B cell (primary cell): ENCODE results near the gene PCDH15. TPM values are rescaled to one million over a fixed set of nuclear protein-coding genes. Genes with fewer than 3 reads are reported as not detected.

Experiments used
- ATAC-seq: fragments of 200-7000 bp; cut with Tn5 transposase; one replicate; pipeline ENCODE4 v1.10.0; 2021; ENCODE audit warnings: low read depth, mild to moderate bottlenecking, moderate number of reproducible peaks, moderate library complexity
- CTCF ChIA-PET: fragments of 350-600 bp; sonication (Branson Sonifier 250); formaldehyde crosslinking; loops from one replicate; lab custom pipeline; 2021; ENCODE audit warnings: antibody characterized with exemption, inconsistent platforms; lab: Charles Lee
- POLR2A ChIA-PET: fragments of 350-600 bp; sonication (Branson Sonifier 250); formaldehyde crosslinking; loops from one replicate; lab custom pipeline; 2021; ENCODE audit warnings: antibody characterized with exemption; lab: Charles Lee
- DNase-seq: peaks from one replicate; pipeline ENCODE4 v3.0.0; 2013
- H2AFZ ChIP-seq: 2 replicates; pipeline ENCODE4 v1.6.1; 2012; ENCODE audit warnings: mild to moderate bottlenecking, low read depth, low read length; ENCODE audit not compliant: insufficient read depth, poor library complexity, severe bottlenecking
- H3K27ac ChIP-seq, 2 donors: 1 replicate in 1 of 2; 2 replicates in 1 of 2; pipeline ENCODE4 v1.5.1; 2012 to 2013; ENCODE audit warnings: low read length in 2 of 2, mild to moderate bottlenecking in 2 of 2, moderate library complexity in 1 of 2
- H3K27me3 ChIP-seq, 4 experiments: fragments of 200-600 bp in 1 of 4; sonication (generic) in 1 of 4; replicated peaks in 1 of 4; 1 replicate in 2 of 4; 2 replicates in 2 of 4; pipeline versions ENCODE4 v1.6.1 to v1.7.0; 2013 to 2016; ENCODE audit warnings: low read length in 3 of 4, mild to moderate bottlenecking in 2 of 4, mixed read lengths in 1 of 4, moderate library complexity in 1 of 4; ENCODE audit not compliant: insufficient read depth in 4 of 4, control insufficient read depth in 3 of 4; ENCODE audit errors: control extremely low read depth in 1 of 4
- H3K36me3 ChIP-seq, 2 experiments: replicated peaks in 1 of 2; 1 replicate in 1 of 2; 2 replicates in 1 of 2; pipeline versions ENCODE4 v1.6.1 to v1.7.1; 2013; ENCODE audit warnings: low read length in 1 of 2; ENCODE audit not compliant: insufficient read depth in 2 of 2, control insufficient read depth in 1 of 2; ENCODE audit errors: control extremely low read depth in 1 of 2, extremely low read depth in 1 of 2
- H3K4me1 ChIP-seq, 2 donors: fragments of 200-600 bp in 1 of 2; sonication (generic) in 1 of 2; 1 replicate in 1 of 2; 2 replicates in 1 of 2; pipeline versions ENCODE4 v1.5.1 to v1.6.1; 2013 to 2017; ENCODE audit warnings: low read length in 2 of 2; ENCODE audit not compliant: control insufficient read depth in 2 of 2, insufficient read depth in 2 of 2
- H3K4me2 ChIP-seq: replicated peaks from 2 replicates; pipeline ENCODE3; 2012; ENCODE audit warnings: mild to moderate bottlenecking, low read depth, low read length; ENCODE audit not compliant: poor library complexity, severe bottlenecking
- H3K4me3 ChIP-seq, 5 experiments: fragments of 200-600 bp in 1 of 5; sonication (generic) in 1 of 5; 1 replicate in 3 of 5; 2 replicates in 2 of 5; pipeline versions ENCODE4 v1.5.1 to v1.7.0; 2011 to 2016; ENCODE audit warnings: low read length in 4 of 5, mild to moderate bottlenecking in 4 of 5, low read depth in 2 of 5, control low read depth in 1 of 5, moderate library complexity in 1 of 5; ENCODE audit not compliant: insufficient read depth in 1 of 5; ENCODE audit errors: control extremely low read depth in 1 of 5, extremely low read depth in 1 of 5
- H3K79me2 ChIP-seq: fragments of 200-600 bp; sonication (generic); one replicate; pipeline ENCODE4 v1.6.0; 2016; ENCODE audit warnings: low read length; ENCODE audit not compliant: control insufficient read depth, insufficient read depth
- H3K9ac ChIP-seq: fragments of 200-600 bp; sonication (generic); 2 replicates; pipeline ENCODE4 v1.6.1; 2017; ENCODE audit warnings: mild to moderate bottlenecking, low read length, moderate library complexity
- H3K9me3 ChIP-seq, 3 donors: one replicate each; pipeline versions ENCODE4 v1.6.1 to v1.7.1; 2013; ENCODE audit warnings: low read length in 2 of 3; ENCODE audit not compliant: control insufficient read depth in 2 of 3, insufficient read depth in 1 of 3; ENCODE audit errors: control extremely low read depth in 1 of 3
- H4K20me1 ChIP-seq: 2 replicates; pipeline ENCODE4 v1.6.0; 2012; ENCODE audit warnings: mild to moderate bottlenecking, low read length; ENCODE audit not compliant: insufficient read depth, control insufficient read depth, poor library complexity, severe bottlenecking
- H3K27ac Mint-ChIP-seq: one replicate; pipeline ENCODE4 v1.8.0; 2021; ENCODE audit warnings: mixed read lengths
- H3K27me3 Mint-ChIP-seq: one replicate; pipeline ENCODE4 v1.8.0; 2021; ENCODE audit warnings: mixed read lengths
- H3K4me1 Mint-ChIP-seq: one replicate; pipeline ENCODE4 v1.8.0; 2021; ENCODE audit warnings: mixed read lengths
- H3K4me3 Mint-ChIP-seq: one replicate; pipeline ENCODE4 v1.8.0; 2021; ENCODE audit warnings: mixed read lengths
- H3K9me3 Mint-ChIP-seq: one replicate; pipeline ENCODE4 v1.8.0; 2022; ENCODE audit warnings: mixed read lengths; ENCODE audit not compliant: insufficient read depth
- CTCF ChIP-seq: fragments of 200-600 bp; IDR thresholded peaks from one replicate; pipeline ENCODE4 v1.8.0; 2022; ENCODE audit warnings: antibody characterized with exemption, mild to moderate bottlenecking
- EZH2 ChIP-seq: IDR thresholded peaks from 2 replicates; pipeline ENCODE4 v1.6.1; 2012; ENCODE audit warnings: borderline replicate concordance, low read depth, mild to moderate bottlenecking, moderate library complexity, low read length; ENCODE audit not compliant: insufficient read depth, poor library complexity, severe bottlenecking
- WGBS: methylation state at CpG from one replicate; pipeline ENCODE4 v1.1.5; 2013; ENCODE audit warnings: missing lambda C conversion rate; ENCODE audit not compliant: insufficient coverage; 5-methylcytosine and 5-hydroxymethylcytosine counted together
- intact Hi-C: fragments of 100-400 bp; cut with micrococcal nuclease; formaldehyde crosslinking; loops from one replicate; pipeline ENCODE4 v1.10.0; 2022
- polyA plus RNA-seq: library from polyadenylated mRNA; depleted of rRNA; stranded (reverse); fragments of >200 nt; gene quantifications from 2 replicates; pipeline ENCODE4 v1.2.3, GENCODE V29; 2012
- total RNA-seq, 2 donors: library from RNA; stranded (reverse); fragments of 120-200 nt in 1 of 2; gene quantifications; 1 replicate in 1 of 2; 2 replicates in 1 of 2; pipeline versions ENCODE4 v1.2.3 to v1.2.4, GENCODE V29; 2013 to 2022

PCDH15 gene
- total and polyA plus RNA-seq, 2 donors (not counting 1 experiment from before 2014, with no cell fraction given) = not detected

GRCh38 chr10:54335296-54335695 is 465.7 kb downstream of the PCDH15 start:
- H3K4me1 ChIP-seq = no peaks in the 10 kb centered on the region
- no peak overlapping the region for H3K4me3 Mint-ChIP-seq
- intact Hi-C loops = no loop called here
- H2AFZ ChIP-seq = no peak overlapping the region
- H3K4me2 ChIP-seq = no peak overlapping the region
- no peak overlapping the region for H3K27ac ChIP-seq
- no peaks in the 10 kb centered on the region for H3K79me2 ChIP-seq
- H3K9me3 Mint-ChIP-seq = peaks cover 2% of the 10 kb centered on the region
- ChIA-PET POLR2A (no interaction called here), CTCF (no interaction called here)
- no peaks in the 10 kb centered on the region for H3K27me3 Mint-ChIP-seq
- ATAC-seq (no peak), DNase-seq (no peak)
- no peaks in the 10 kb centered on the region for H3K27me3 ChIP-seq
- no peaks in the 10 kb centered on the region for H3K36me3 ChIP-seq
- WGBS = no CpG with 5 or more reads among the region's 2 CpGs
- TF ChIP-seq EZH2 (no peak), CTCF (no peak)
- H3K27ac Mint-ChIP-seq = no peak overlapping the region
- no peaks in the 10 kb centered on the region for H4K20me1 ChIP-seq
- peaks cover 0 to 5% (median 0%) of the 10 kb centered on the region in 3 donors for H3K9me3 ChIP-seq
- H3K4me3 ChIP-seq = no peak overlapping the region
- H3K4me1 Mint-ChIP-seq = no peaks in the 10 kb centered on the region
- H3K9ac ChIP-seq = no peak overlapping the region

GRCh38 chr10:54319341-54319740 is 481.7 kb downstream of the PCDH15 start:
- Histone ChIP-seq H4K20me1 (no peaks in the 10 kb centered on the region), H3K27me3 (no peaks in the 10 kb centered on the region), H3K9me3 (peaks cover 0 to 1% (median 0%) of the 10 kb centered on the region in 3 donors), H3K36me3 (no peaks in the 10 kb centered on the region), H3K79me2 (no peaks in the 10 kb centered on the region), H3K4me1 (no peaks in the 10 kb centered on the region), H3K27ac (no peak overlapping the region), H3K4me2 (no peak overlapping the region), H3K9ac (no peak overlapping the region), H3K4me3 (no peak overlapping the region), H2AFZ (no peak overlapping the region)
- DNase-seq = no peak
- no peaks in the 10 kb centered on the region for H3K27me3 Mint-ChIP-seq
- POLR2A ChIA-PET = no interaction called here
- intact Hi-C loops = no loop called here
- WGBS = no CpG with 5 or more reads among the region's 2 CpGs
- no peak for ATAC-seq
- no peaks in the 10 kb centered on the region for H3K9me3 Mint-ChIP-seq
- H3K4me1 Mint-ChIP-seq = no peaks in the 10 kb centered on the region
- no peak overlapping the region for H3K4me3 Mint-ChIP-seq
- no peak overlapping the region for H3K27ac Mint-ChIP-seq
- CTCF ChIA-PET = no interaction called here
- TF ChIP-seq CTCF (no peak), EZH2 (no peak)
